GM23338 (cell line): Measurements from ENCODE around the gene PDSS2. TPM values are rescaled to one million over a fixed set of nuclear protein-coding genes. Genes with fewer than 3 reads are reported as not detected.

Experiments
- ATAC-seq: fragments of 200-7000 bp; cut with Tn5 transposase; 3 replicates; pipeline ENCODE4 v1.9.1; 2020
- DNase-seq: peaks from one replicate; pipeline ENCODE4 v3.0.0-alpha.2; 2015; ENCODE audit warnings: low spot score
- H2AFZ ChIP-seq: fragments of 200-600 bp; sonication (generic); 2 replicates; pipeline ENCODE4 v1.8.0; 2016; ENCODE audit warnings: antibody characterized with exemption, mild to moderate bottlenecking, moderate library complexity
- H3F3A ChIP-seq: fragments of 200-600 bp; sonication (generic); replicated peaks from 2 replicates; pipeline ENCODE4 v1.8.0; 2017; ENCODE audit warnings: antibody characterized with exemption, mixed run types, low read depth
- H3K27ac ChIP-seq: fragments of 200-600 bp; sonication (generic); 2 replicates; pipeline ENCODE4 v1.6.1; 2016; ENCODE audit warnings: low read depth
- H3K27me3 ChIP-seq: fragments of 200-600 bp; sonication (generic); 2 replicates; pipeline ENCODE4 v1.8.0; 2016; ENCODE audit warnings: mild to moderate bottlenecking, mixed run types, moderate library complexity; ENCODE audit not compliant: insufficient read depth
- H3K36me3 ChIP-seq: fragments of 200-600 bp; sonication (generic); 2 replicates; pipeline ENCODE4 v1.8.0; 2016; ENCODE audit warnings: mild to moderate bottlenecking; ENCODE audit not compliant: insufficient read depth
- H3K4me1 ChIP-seq: fragments of 200-600 bp; sonication (generic); 2 replicates; pipeline ENCODE4 v1.8.0; 2016; ENCODE audit warnings: mild to moderate bottlenecking, moderate library complexity; ENCODE audit not compliant: insufficient read depth
- H3K4me2 ChIP-seq: fragments of 200-600 bp; sonication (generic); 2 replicates; pipeline ENCODE4 v1.7.1; 2017; ENCODE audit warnings: mixed run types
- H3K4me3 ChIP-seq: fragments of 200-600 bp; sonication (generic); 2 replicates; pipeline ENCODE4 v1.6.1; 2016; ENCODE audit warnings: mixed run types
- H3K79me2 ChIP-seq: fragments of 200-600 bp; sonication (generic); replicated peaks from 2 replicates; pipeline ENCODE4 v1.8.0; 2017; ENCODE audit warnings: mild to moderate bottlenecking; ENCODE audit not compliant: insufficient read depth
- H3K9me2 ChIP-seq: fragments of 200-600 bp; sonication (generic); 2 replicates; pipeline ENCODE4 v1.8.0; 2017; ENCODE audit not compliant: insufficient read depth
- H4K20me1 ChIP-seq: fragments of 200-600 bp; sonication (generic); replicated peaks from 2 replicates; pipeline ENCODE4 v1.8.0; 2017; ENCODE audit warnings: mild to moderate bottlenecking; ENCODE audit not compliant: insufficient read depth
- H3K27ac Mint-ChIP-seq: 2 replicates; pipeline ENCODE4 v1.8.0; 2020; ENCODE audit warnings: inconsistent platforms, mild to moderate bottlenecking, moderate library complexity, mixed read lengths
- H3K27me3 Mint-ChIP-seq: 3 replicates; pipeline ENCODE4 v1.8.0; 2022; ENCODE audit warnings: low read depth, mild to moderate bottlenecking, moderate library complexity, mixed read lengths, inconsistent platforms; ENCODE audit not compliant: insufficient read depth, poor library complexity
- H3K36me3 Mint-ChIP-seq: 3 replicates; pipeline ENCODE4 v1.8.0; 2021; ENCODE audit warnings: low read depth, mild to moderate bottlenecking, inconsistent platforms, moderate library complexity, mixed read lengths
- H3K4me1 Mint-ChIP-seq: 3 replicates; pipeline ENCODE4 v1.8.0; 2020; ENCODE audit warnings: mild to moderate bottlenecking, inconsistent platforms, mixed read lengths
- H3K4me3 Mint-ChIP-seq: 3 replicates; pipeline ENCODE4 v1.8.0; 2021; ENCODE audit warnings: moderate library complexity, mild to moderate bottlenecking, inconsistent platforms, mixed read lengths
- H3K9me3 Mint-ChIP-seq: 3 replicates; pipeline ENCODE4 v1.8.0; 2020; ENCODE audit warnings: moderate library complexity, mild to moderate bottlenecking, inconsistent platforms, mixed read lengths
- CTCF ChIP-seq, 2 experiments: fragments of 200-600 bp in 1 of 2; sonication (generic) in 1 of 2; conservative IDR thresholded peaks; 2 replicates each; pipeline versions ENCODE4 v1.5.1 to v1.6.1; 2016 to 2017; ENCODE audit warnings: antibody characterized with exemption in 2 of 2, low read depth in 2 of 2, mild to moderate bottlenecking in 2 of 2, moderate library complexity in 1 of 2
- EZH2 ChIP-seq: fragments of 200-600 bp; sonication (generic); IDR thresholded peaks from one replicate; pipeline ENCODE4 v1.8.0; 2017; ENCODE audit warnings: antibody characterized with exemption, mild to moderate bottlenecking, low read depth; ENCODE audit not compliant: unreplicated experiment
- EZH2phosphoT487 ChIP-seq: fragments of 200-600 bp; sonication (generic); IDR thresholded peaks from one replicate; pipeline ENCODE4 v1.8.1; 2018; ENCODE audit warnings: antibody characterized with exemption; ENCODE audit not compliant: unreplicated experiment
- NANOG ChIP-seq: IDR thresholded peaks from 2 replicates; pipeline ENCODE4 v1.6.1; 2016; ENCODE audit warnings: antibody characterized with exemption, borderline replicate concordance
- POLR2AphosphoS5 ChIP-seq: IDR thresholded peaks from 2 replicates; pipeline ENCODE4 v1.6.1; 2016; ENCODE audit warnings: antibody characterized with exemption, low read depth
- REST ChIP-seq: IDR thresholded peaks from one replicate; pipeline ENCODE4 v1.6.1; 2018; ENCODE audit warnings: antibody characterized with exemption; ENCODE audit not compliant: unreplicated experiment
- STAT1 ChIP-seq: IDR thresholded peaks from one replicate; pipeline ENCODE4 v1.6.1; 2016; ENCODE audit warnings: antibody characterized with exemption; ENCODE audit not compliant: unreplicated experiment
- ZNF331 ChIP-seq: fragments of 250-450 bp; sonication (Bioruptor Pico); IDR thresholded peaks from 2 replicates; pipeline ENCODE4 v1.5.0; 2020; ENCODE audit warnings: low read depth, mild to moderate bottlenecking, moderate library complexity
- ZNF462 ChIP-seq: fragments of 250-450 bp; sonication (Bioruptor Pico); IDR thresholded peaks from 2 replicates; pipeline ENCODE4 v1.5.0; 2020; ENCODE audit warnings: mild to moderate bottlenecking, moderate library complexity
- polyA plus RNA-seq: library from polyadenylated mRNA; unstranded; fragments of >200 nt; fragmentation: Nextera tagmentation; extraction: Ambion mirVana; gene quantifications from 2 replicates; pipeline ENCODE4 v1.2.1, GENCODE V29; 2016
- total RNA-seq: library from RNA; depleted of rRNA; stranded (reverse); fragments of >200 nt; shearing (Covaris generic); gene quantifications from 2 replicates; pipeline ENCODE4 v1.2.3, GENCODE V29; 2014

The PDSS2 gene
- total and polyA plus RNA-seq, 2 experiments from 2014 or later: 7.3 to 16.7 TPM

- Histone ChIP-seq H3K4me3 (no peak overlapping the region), H3K79me2 (peaks cover 11% of the 10 kb centered on the region; the same call in 1 of the 2 replicates), H2AFZ (no peak overlapping the region), H4K20me1 (no peaks in the 10 kb centered on the region), H3K4me2 (no peak overlapping the region), H3K9me2 (no peaks in the 10 kb centered on the region), H3K4me1 (no peaks in the 10 kb centered on the region), H3K27ac (peak overlapping the region; percentile 22), H3K27me3 (no peaks in the 10 kb centered on the region), H3K36me3 (no peaks in the 10 kb centered on the region), H3F3A (no peaks in the 10 kb centered on the region)
- Mint-ChIP-seq H3K4me1 (peaks cover 11% of the 10 kb centered on the region; the same call in 2 of the 3 replicates), H3K27me3 (no peaks in the 10 kb centered on the region), H3K4me3 (no peak overlapping the region), H3K27ac (peak overlapping the region; percentile 13; the same call in 1 of the 2 replicates), H3K9me3 (peaks cover 10% of the 10 kb centered on the region; the same call in 1 of the 3 replicates), H3K36me3 (peaks cover 14% of the 10 kb centered on the region)
- DNase-seq (peak; percentile 35), ATAC-seq (peak; percentile 83)
- no peak for TF ChIP-seq NANOG
- TF ChIP-seq CTCF (conservative IDR thresholded peaks at IDR 0.05; ENCODE audit: low read depth in 2 of 2): no peak
- no peak for TF ChIP-seq STAT1
- no peak for TF ChIP-seq POLR2AphosphoS5
These were observed 97.4 kb downstream of the PDSS2 start for GRCh38 chr6:107361753-107362604.

- Histone ChIP-seq H3K27ac (no peak overlapping the region), H3K27me3 (no peaks in the 10 kb centered on the region), H3K9me2 (no peaks in the 10 kb centered on the region), H3K79me2 (peaks cover 4% of the 10 kb centered on the region; the same call in 1 of the 2 replicates), H3K4me1 (no peaks in the 10 kb centered on the region), H3K36me3 (no peaks in the 10 kb centered on the region), H3K4me2 (no peak overlapping the region), H3K4me3 (no peak overlapping the region), H2AFZ (no peak overlapping the region), H4K20me1 (no peaks in the 10 kb centered on the region), H3F3A (no peaks in the 10 kb centered on the region)
- H3K27ac Mint-ChIP-seq: no peak overlapping the region
- H3K4me1 Mint-ChIP-seq: peaks cover 11% of the 10 kb centered on the region; the same call in 2 of the 3 replicates
- H3K27me3 Mint-ChIP-seq: no peaks in the 10 kb centered on the region
- no peak for DNase-seq
- no peak for ATAC-seq
- no peak overlapping the region for H3K4me3 Mint-ChIP-seq
- peaks cover 10% of the 10 kb centered on the region; the same call in 1 of the 3 replicates for H3K9me3 Mint-ChIP-seq
- peaks cover 14% of the 10 kb centered on the region for H3K36me3 Mint-ChIP-seq
- TF ChIP-seq STAT1: no peak
- TF ChIP-seq ZNF462 (CRISPR knock-in tag): no peak
- no peak for TF ChIP-seq EZH2
- TF ChIP-seq ZNF331 (CRISPR knock-in tag): no peak
- no peak for TF ChIP-seq POLR2AphosphoS5
- no peak for TF ChIP-seq REST
- no peak for TF ChIP-seq EZH2phosphoT487
These were observed 98.9 kb downstream of the PDSS2 start for GRCh38 chr6:107360476-107360875.
